ENCODE measurements around the gene MFGE8.

DNA sequence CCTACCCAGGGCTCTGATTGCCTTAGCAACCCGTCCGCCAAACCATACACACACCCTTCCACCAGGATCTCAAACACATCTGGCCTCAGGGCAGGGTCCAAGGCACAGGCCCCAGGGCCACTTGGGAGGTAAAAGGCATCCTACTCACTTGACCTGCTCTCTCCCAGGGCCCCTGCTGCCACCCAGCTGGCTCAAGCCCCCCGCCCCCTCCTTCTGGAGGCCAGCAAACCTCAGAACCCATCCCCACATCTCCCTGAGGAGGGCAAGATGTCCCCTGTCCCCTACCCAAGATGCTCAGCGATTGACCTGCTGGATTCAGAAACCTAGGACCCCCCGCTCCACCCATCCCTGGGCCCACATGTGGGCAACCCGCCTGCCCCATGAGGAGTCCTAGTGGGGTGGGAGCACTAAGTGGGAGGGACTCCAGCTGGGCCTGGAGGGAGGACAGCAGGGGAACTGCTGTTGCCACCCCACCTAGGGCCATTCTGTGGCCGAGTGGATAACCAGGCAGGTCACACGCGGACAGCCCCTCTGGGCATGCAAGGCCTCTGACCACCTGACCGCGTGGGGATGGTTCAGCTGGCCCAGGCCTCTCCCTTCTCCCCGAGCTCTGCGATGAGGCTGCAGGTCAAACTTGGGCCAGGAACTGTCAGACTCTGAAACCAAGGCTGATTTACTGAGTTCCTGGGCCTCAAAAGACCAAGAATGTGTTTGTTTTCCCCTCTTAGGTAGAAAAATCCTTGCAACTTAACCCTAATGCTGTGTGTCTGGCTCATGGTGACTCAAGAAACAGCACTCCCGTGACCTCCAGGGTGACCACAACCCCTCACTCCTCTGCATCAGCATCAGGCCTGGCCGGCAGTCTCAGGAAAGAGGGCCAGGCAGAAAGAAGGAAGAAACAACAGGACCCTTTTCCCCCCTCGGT is 4.2 kb downstream of the MFGE8 start:
- TF ChIP-seq, protein P1, sequence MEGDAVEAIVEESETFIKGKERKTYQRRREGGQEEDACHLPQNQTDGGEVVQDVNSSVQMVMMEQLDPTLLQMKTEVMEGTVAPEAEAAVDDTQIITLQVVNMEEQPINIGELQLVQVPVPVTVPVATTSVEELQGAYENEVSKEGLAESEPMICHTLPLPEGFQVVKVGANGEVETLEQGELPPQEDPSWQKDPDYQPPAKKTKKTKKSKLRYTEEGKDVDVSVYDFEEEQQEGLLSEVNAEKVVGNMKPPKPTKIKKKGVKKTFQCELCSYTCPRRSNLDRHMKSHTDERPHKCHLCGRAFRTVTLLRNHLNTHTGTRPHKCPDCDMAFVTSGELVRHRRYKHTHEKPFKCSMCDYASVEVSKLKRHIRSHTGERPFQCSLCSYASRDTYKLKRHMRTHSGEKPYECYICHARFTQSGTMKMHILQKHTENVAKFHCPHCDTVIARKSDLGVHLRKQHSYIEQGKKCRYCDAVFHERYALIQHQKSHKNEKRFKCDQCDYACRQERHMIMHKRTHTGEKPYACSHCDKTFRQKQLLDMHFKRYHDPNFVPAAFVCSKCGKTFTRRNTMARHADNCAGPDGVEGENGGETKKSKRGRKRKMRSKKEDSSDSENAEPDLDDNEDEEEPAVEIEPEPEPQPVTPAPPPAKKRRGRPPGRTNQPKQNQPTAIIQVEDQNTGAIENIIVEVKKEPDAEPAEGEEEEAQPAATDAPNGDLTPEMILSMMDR (IDR thresholded peaks at IDR 0.05), result no peak
- TF ChIP-seq POLR2A (IDR thresholded peaks at IDR 0.05), result no peak
